Neural cell (in vitro differentiated cells): ENCODE results near the gene GDF11. TPM values are rescaled to one million over a fixed set of nuclear protein-coding genes. Genes with fewer than 3 reads are reported as not detected.

Experiments used
- H2AFZ ChIP-seq: fragments of 200-600, 300-800 bp; sonication (generic), shearing (Covaris generic); 2 replicates; pipeline ENCODE4 v1.6.0; 2014; ENCODE audit warnings: low read depth, mild to moderate bottlenecking, antibody characterized with exemption, low read length, moderate library complexity
- H3F3A ChIP-seq: fragments of 200-600 bp; shearing (Covaris generic); 2 replicates; pipeline ENCODE4 v1.6.1; 2016; ENCODE audit warnings: mild to moderate bottlenecking, moderate library complexity, mixed read lengths, antibody characterized with exemption, low read length; ENCODE audit not compliant: insufficient read depth, poor library complexity, severe bottlenecking
- H3K27ac ChIP-seq: fragments of 200-600, 300-800 bp; sonication (generic), shearing (Covaris generic); 2 replicates; pipeline ENCODE4 v1.5.1; 2014; ENCODE audit warnings: mild to moderate bottlenecking, low read length, moderate library complexity
- H3K27me3 ChIP-seq: fragments of 300-800, 200-600 bp; sonication (generic), shearing (Covaris generic); 2 replicates; pipeline ENCODE4 v1.6.0; 2014; ENCODE audit warnings: mild to moderate bottlenecking, low read depth, low read length, moderate library complexity; ENCODE audit not compliant: insufficient read depth
- H3K36me3 ChIP-seq: fragments of 300-800, 200-600 bp; sonication (generic), shearing (Covaris generic); 2 replicates; pipeline ENCODE4 v1.5.1; 2014; ENCODE audit warnings: mild to moderate bottlenecking, antibody characterized with exemption, low read length, moderate library complexity; ENCODE audit not compliant: insufficient read depth
- H3K4me2 ChIP-seq: fragments of 300-800, 200-600 bp; sonication (generic), shearing (Covaris generic); 2 replicates; pipeline ENCODE4 v1.6.0; 2014; ENCODE audit warnings: mild to moderate bottlenecking, low read length
- H3K4me3 ChIP-seq: fragments of 300-800, 200-600 bp; sonication (generic), shearing (Covaris generic); 2 replicates; pipeline ENCODE4 v1.5.1; 2014; ENCODE audit warnings: mild to moderate bottlenecking, low read length, moderate library complexity
- H3K79me2 ChIP-seq: fragments of 200-600 bp; shearing (Covaris generic); replicated peaks from 2 replicates; pipeline ENCODE4 v1.6.0; 2014; ENCODE audit warnings: mild to moderate bottlenecking, low read length, moderate library complexity; ENCODE audit not compliant: insufficient read depth
- H3K9ac ChIP-seq: fragments of 300-800, 200-600 bp; sonication (generic), shearing (Covaris generic); 2 replicates; pipeline ENCODE4 v1.6.1; 2016; ENCODE audit warnings: mild to moderate bottlenecking, low read length, mixed read lengths
- H3K9me2 ChIP-seq: fragments of 200-600 bp; shearing (Covaris generic); 2 replicates; pipeline ENCODE4 v1.6.1; 2016; ENCODE audit warnings: mild to moderate bottlenecking, low read length, mixed read lengths; ENCODE audit not compliant: insufficient read depth
- H3K9me3 ChIP-seq: fragments of 200-600, 300-800 bp; sonication (generic), shearing (Covaris generic); 2 replicates; pipeline ENCODE4 v1.6.1; 2016; ENCODE audit warnings: mild to moderate bottlenecking, mixed run types, low read length, moderate library complexity, mixed read lengths
- H4K20me1 ChIP-seq: fragments of 200-600 bp; shearing (Covaris generic); 2 replicates; pipeline ENCODE4 v1.6.1; 2016; ENCODE audit warnings: mild to moderate bottlenecking, mixed run types; ENCODE audit not compliant: insufficient read depth
- CTCF ChIP-seq: fragments of 450-650 bp; IDR thresholded peaks from 2 replicates; pipeline ENCODE4 v1.5.1; 2014; ENCODE audit warnings: antibody characterized with exemption, mild to moderate bottlenecking, moderate library complexity; ENCODE audit not compliant: poor library complexity, severe bottlenecking
- EP300 ChIP-seq: fragments of 450-650 bp; conservative IDR thresholded peaks from 2 replicates; pipeline ENCODE4 v1.6.1; 2014; ENCODE audit warnings: antibody characterized with exemption, mild to moderate bottlenecking, moderate library complexity; ENCODE audit not compliant: poor library complexity, severe bottlenecking
- EZH2 ChIP-seq: fragments of 200-600, 300-800 bp; shearing (Covaris generic), sonication (generic); IDR thresholded peaks from 2 replicates; pipeline ENCODE4 v1.6.1; 2014; ENCODE audit warnings: antibody characterized with exemption, low read length, borderline replicate concordance, mild to moderate bottlenecking; ENCODE audit not compliant: insufficient read depth, poor library complexity, severe bottlenecking
- MXI1 ChIP-seq: fragments of 450-650 bp; conservative IDR thresholded peaks from 2 replicates; pipeline ENCODE4 v1.6.1; 2014; ENCODE audit warnings: antibody characterized with exemption, mild to moderate bottlenecking; ENCODE audit not compliant: poor library complexity, severe bottlenecking
- POLR2AphosphoS5 ChIP-seq: IDR thresholded peaks from 2 replicates; pipeline ENCODE4 v1.6.1; 2012
- RAD21 ChIP-seq: fragments of 450-650 bp; conservative IDR thresholded peaks from 2 replicates; pipeline ENCODE4 v1.6.1; 2014; ENCODE audit warnings: antibody characterized with exemption, mild to moderate bottlenecking, moderate library complexity
- REST ChIP-seq: IDR thresholded peaks from 2 replicates; pipeline ENCODE4 v1.6.1; 2012; ENCODE audit warnings: borderline replicate concordance
- SMC3 ChIP-seq: fragments of 450-650 bp; conservative IDR thresholded peaks from 2 replicates; pipeline ENCODE4 v1.6.1; 2014; ENCODE audit warnings: antibody characterized with exemption, mild to moderate bottlenecking, moderate library complexity; ENCODE audit not compliant: poor library complexity
- TAF1 ChIP-seq: IDR thresholded peaks from 2 replicates; pipeline ENCODE4 v1.6.1; 2012; ENCODE audit warnings: low read depth
- polyA plus RNA-seq: library from polyadenylated mRNA; depleted of rRNA; stranded (reverse); fragments of >200 nt; gene quantifications from 2 replicates; pipeline ENCODE4 v1.2.3, GENCODE V29; 2014

The GDF11 gene
- polyA plus RNA-seq, 1 donor from 2014 or later = 16.0 TPM

DNA sequence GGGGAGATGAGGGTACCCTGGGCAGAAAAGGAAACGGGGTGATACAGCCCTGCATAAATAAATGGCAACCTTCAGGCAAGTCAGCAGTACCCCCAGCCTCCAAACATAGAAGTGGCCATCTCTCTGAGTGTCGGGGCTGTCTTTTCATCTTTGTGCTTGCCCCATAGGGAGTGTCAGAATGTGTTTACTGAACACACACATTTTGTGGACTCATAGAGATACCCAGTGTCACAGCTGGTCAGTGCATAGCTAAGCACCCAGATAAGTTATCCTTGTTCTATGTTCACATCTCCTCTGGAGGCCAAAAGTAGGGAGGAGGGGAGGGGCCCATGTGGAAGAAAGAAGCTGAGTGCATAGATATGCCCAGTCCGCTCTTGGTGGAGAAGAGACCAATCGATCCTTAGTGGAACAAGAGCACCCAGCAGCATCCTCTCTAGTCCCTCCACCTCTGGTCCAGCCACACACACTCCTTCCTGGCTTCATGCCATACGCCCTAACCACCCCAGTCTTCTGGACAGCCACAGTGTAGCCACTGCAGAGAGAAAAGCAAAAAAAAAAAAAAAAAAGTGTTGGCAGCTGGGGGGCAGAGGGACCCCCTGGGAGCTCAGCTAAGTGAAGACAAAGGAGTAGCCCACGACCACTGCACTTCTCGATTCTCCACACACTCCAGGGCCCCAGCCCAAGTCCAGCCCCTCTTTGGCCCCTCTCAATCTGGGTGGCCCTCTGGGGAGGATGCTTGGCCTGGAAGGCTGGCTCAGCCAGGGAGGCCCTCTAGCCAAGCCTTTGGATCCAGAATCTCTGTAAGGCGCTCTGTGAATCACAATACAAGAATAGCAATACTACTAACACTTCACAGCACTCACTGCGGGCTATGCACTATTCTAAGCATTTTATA lies 37.9 kb upstream of the GDF11 start:
- no peaks in the 10 kb centered on the region for H3F3A ChIP-seq
- H3K27me3 ChIP-seq = peaks cover 10% of the 10 kb centered on the region
- no peak overlapping the region for H3K4me2 ChIP-seq
- no peak overlapping the region for H3K27ac ChIP-seq
- H4K20me1 ChIP-seq = no peaks in the 10 kb centered on the region
- TF ChIP-seq RAD21 (no peak), POLR2AphosphoS5 (no peak), TAF1 (no peak), SMC3 (no peak), REST (no peak), EP300 (no peak), EZH2 (no peak), CTCF (no peak), MXI1 (no peak)
- H3K79me2 ChIP-seq = no peaks in the 10 kb centered on the region
- no peak overlapping the region for H3K4me3 ChIP-seq
- no peak overlapping the region for H2AFZ ChIP-seq
- no peak overlapping the region for H3K9ac ChIP-seq
- H3K9me3 ChIP-seq = no peaks in the 10 kb centered on the region
- no peaks in the 10 kb centered on the region for H3K9me2 ChIP-seq
- no peaks in the 10 kb centered on the region for H3K36me3 ChIP-seq

DNA sequence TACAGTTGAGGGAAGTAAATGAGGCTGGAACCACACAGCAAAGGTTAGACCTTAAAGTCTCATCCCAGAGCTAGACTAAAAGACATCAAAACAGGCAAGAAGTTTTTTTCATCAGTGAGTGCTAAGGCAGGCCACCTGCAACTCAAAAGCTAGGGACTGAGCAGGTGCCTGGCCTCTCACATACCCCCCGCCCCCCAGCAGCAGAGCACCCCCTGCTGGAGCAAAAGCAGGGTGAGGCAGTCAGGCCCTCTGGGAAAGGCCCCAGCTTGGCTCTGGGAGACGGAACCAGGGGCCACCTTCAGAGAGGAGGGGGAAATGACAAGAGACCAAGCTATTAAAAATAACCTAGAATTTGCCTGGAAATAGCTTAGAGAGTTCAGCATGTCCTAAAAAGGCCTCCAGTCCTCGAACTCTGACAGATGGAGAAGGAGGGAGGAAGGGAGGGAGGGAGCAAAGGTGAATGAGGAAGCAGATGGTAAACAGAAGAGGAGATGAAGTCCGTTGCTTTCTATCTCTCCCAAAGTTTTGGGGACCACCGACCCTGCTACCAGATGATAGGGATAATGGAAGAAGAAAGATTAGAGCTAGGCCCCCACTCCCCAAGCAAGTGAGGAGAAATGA lies 37.0 kb upstream of the GDF11 start:
- no peak for TF ChIP-seq EZH2
- no peak for TF ChIP-seq POLR2AphosphoS5
- TF ChIP-seq EP300 = no peak
- no peak for TF ChIP-seq REST
- no peak for TF ChIP-seq MXI1
- no peak for TF ChIP-seq CTCF
- no peak for TF ChIP-seq SMC3
- TF ChIP-seq TAF1 = no peak
- H3K36me3 ChIP-seq = no peaks in the 10 kb centered on the region
- no peaks in the 10 kb centered on the region for H3F3A ChIP-seq
- no peak overlapping the region for H3K27ac ChIP-seq
- peak overlapping the region; percentile 57 for H3K4me2 ChIP-seq
- H4K20me1 ChIP-seq = no peaks in the 10 kb centered on the region
- H3K27me3 ChIP-seq = peaks cover 10% of the 10 kb centered on the region
- peak overlapping the region; percentile 82 for H3K4me3 ChIP-seq
- no peak overlapping the region for H2AFZ ChIP-seq
- H3K9me3 ChIP-seq = no peaks in the 10 kb centered on the region
- no peaks in the 10 kb centered on the region for H3K79me2 ChIP-seq
- H3K9ac ChIP-seq = no peak overlapping the region
- no peaks in the 10 kb centered on the region for H3K9me2 ChIP-seq
